Epithelial cell of esophagus (primary cell): ENCODE results near the gene CDH7.

Experiments
- DNase-seq: peaks from one replicate; pipeline ENCODE4 v3.0.0; 2010; ENCODE audit warnings: low read depth
- H3K4me3 ChIP-seq: 2 replicates; pipeline ENCODE4 v1.5.1; 2011; ENCODE audit warnings: mild to moderate bottlenecking, low read length, control low read depth
- CTCF ChIP-seq: IDR thresholded peaks from 2 replicates; pipeline ENCODE4 v1.5.1; 2011; ENCODE audit warnings: low read depth, mild to moderate bottlenecking, low read length, control low read depth, inconsistent platforms; ENCODE audit not compliant: insufficient read depth; ENCODE audit errors: missing control alignments

The CDH7 gene

GRCh38 chr18:65835881-65836280 is 85.1 kb downstream of the CDH7 start:
- TF ChIP-seq CTCF: no peak
- no peak overlapping the region for H3K4me3 ChIP-seq
- DNase-seq: no peak

GRCh38 chr18:65846107-65846506 is 95.3 kb downstream of the CDH7 start:
- TF ChIP-seq CTCF: no peak
- DNase-seq: no peak
- H3K4me3 ChIP-seq: no peak overlapping the region

GRCh38 chr18:65852273-65852672 is 101.5 kb downstream of the CDH7 start:
- no peak overlapping the region for H3K4me3 ChIP-seq
- no peak for TF ChIP-seq CTCF
- DNase-seq: no peak

GRCh38 chr18:65859075-65859474 is 108.3 kb downstream of the CDH7 start:
- no peak for TF ChIP-seq CTCF
- DNase-seq: no peak
- no peak overlapping the region for H3K4me3 ChIP-seq

GRCh38 chr18:65869527-65869926 is 118.7 kb downstream of the CDH7 start:
- TF ChIP-seq CTCF: no peak
- no peak for DNase-seq
- H3K4me3 ChIP-seq: no peak overlapping the region

GRCh38 chr18:65876310-65876709 is 125.5 kb downstream of the CDH7 start:
- TF ChIP-seq CTCF: no peak
- DNase-seq: no peak
- H3K4me3 ChIP-seq: no peak overlapping the region

GRCh38 chr18:65897292-65897691 is 146.5 kb downstream of the CDH7 start:
- H3K4me3 ChIP-seq: no peak overlapping the region
- no peak for DNase-seq
- no peak for TF ChIP-seq CTCF
